A673 (cell line): ENCODE results near the gene PEPD. TPM values are rescaled to one million over a fixed set of nuclear protein-coding genes. Genes with fewer than 3 reads are reported as not detected.

Source experiments
- BruUV-seq: library from RNA; stranded (reverse); fragments of 400-500 nt; replicated peaks from 2 replicates; lab custom pipeline; 2021; lab: Mats Ljungman, UMichigan
- CTCF ChIA-PET: fragments of 300-600 bp; sonication (Branson Sonifier 250); formaldehyde crosslinking; loops from one replicate; lab custom pipeline; 2022; ENCODE audit warnings: antibody characterized with exemption; lab: Charles Lee
- POLR2A ChIA-PET: fragments of 300-600 bp; sonication (Branson Sonifier 250); formaldehyde crosslinking; loops from one replicate; lab custom pipeline; 2022; ENCODE audit warnings: antibody characterized with exemption; ENCODE audit not compliant: low non-redundant PET; lab: Charles Lee
- DNase-seq: peaks from one replicate; pipeline ENCODE4 v3.0.0-alpha.2; 2015; ENCODE audit warnings: low spot score
- H3K27ac ChIP-seq: fragments of 200-600 bp; sonication (generic); 2 replicates; pipeline ENCODE4 v1.5.1; 2016; ENCODE audit warnings: mixed run types, low read depth, mild to moderate bottlenecking, mixed read lengths, antibody characterized with exemption, low read length; ENCODE audit not compliant: poor library complexity, severe bottlenecking
- H3K27me3 ChIP-seq: fragments of 200-600 bp; sonication (generic); replicated peaks from 2 replicates; pipeline ENCODE4 v1.6.1; 2017; ENCODE audit warnings: mixed run types, low read depth, mild to moderate bottlenecking, mixed read lengths, antibody characterized with exemption, low read length; ENCODE audit not compliant: insufficient read depth, poor library complexity
- H3K36me3 ChIP-seq: fragments of 200-600 bp; sonication (generic); 2 replicates; pipeline ENCODE4 v1.6.1; 2016; ENCODE audit warnings: mixed run types, mild to moderate bottlenecking, mixed read lengths, antibody characterized with exemption, low read length; ENCODE audit not compliant: insufficient read depth, poor library complexity, severe bottlenecking
- H3K4me1 ChIP-seq: fragments of 200-600 bp; sonication (generic); 2 replicates; pipeline ENCODE4 v1.6.1; 2017; ENCODE audit warnings: mixed run types, mild to moderate bottlenecking, mixed read lengths, antibody characterized with exemption, low read length; ENCODE audit not compliant: insufficient read depth, poor library complexity, severe bottlenecking
- H3K4me3 ChIP-seq: fragments of 200-600 bp; sonication (generic); 2 replicates; pipeline ENCODE4 v1.5.1; 2016; ENCODE audit warnings: low read depth, mixed run types, mild to moderate bottlenecking, mixed read lengths, low read length; ENCODE audit not compliant: poor library complexity, severe bottlenecking
- H3K9me3 ChIP-seq: fragments of 200-600 bp; sonication (generic); 2 replicates; pipeline ENCODE4 v1.6.1; 2016; ENCODE audit warnings: mixed run types, low read depth, mild to moderate bottlenecking, mixed read lengths, antibody characterized with exemption, low read length; ENCODE audit not compliant: poor library complexity, severe bottlenecking
- CTCF ChIP-seq: fragments of 300-800, 200-600 bp; sonication (generic); conservative IDR thresholded peaks from 2 replicates; pipeline ENCODE4 v1.5.1; 2017; ENCODE audit warnings: low read depth, mild to moderate bottlenecking, antibody characterized with exemption, low read length, moderate library complexity, mixed read lengths
- EZH2 ChIP-seq: fragments of 200-600 bp; sonication (generic); IDR thresholded peaks from 2 replicates; pipeline ENCODE4 v1.6.1; 2017; ENCODE audit warnings: borderline replicate concordance, low read depth, mild to moderate bottlenecking, mixed read lengths, antibody characterized with exemption, low read length; ENCODE audit not compliant: poor library complexity, severe bottlenecking
- intact Hi-C: fragments of 100-400 bp; cut with micrococcal nuclease; formaldehyde crosslinking; loops from one replicate; pipeline ENCODE4 v1.10.0; 2022; ENCODE audit not compliant: unreplicated experiment
- total RNA-seq: library from RNA; stranded (reverse); gene quantifications from 2 replicates; pipeline ENCODE4 v1.2.3, GENCODE V29; 2021

Gene PEPD
- total RNA-seq, 1 experiment from 2014 or later, result 82.2 TPM

GRCh38 chr19:33435706-33436359 lies 85.8 kb downstream of the PEPD start:
- POLR2A ChIA-PET, result no interaction called here
- intact Hi-C loops, result no loop called here

DNA sequence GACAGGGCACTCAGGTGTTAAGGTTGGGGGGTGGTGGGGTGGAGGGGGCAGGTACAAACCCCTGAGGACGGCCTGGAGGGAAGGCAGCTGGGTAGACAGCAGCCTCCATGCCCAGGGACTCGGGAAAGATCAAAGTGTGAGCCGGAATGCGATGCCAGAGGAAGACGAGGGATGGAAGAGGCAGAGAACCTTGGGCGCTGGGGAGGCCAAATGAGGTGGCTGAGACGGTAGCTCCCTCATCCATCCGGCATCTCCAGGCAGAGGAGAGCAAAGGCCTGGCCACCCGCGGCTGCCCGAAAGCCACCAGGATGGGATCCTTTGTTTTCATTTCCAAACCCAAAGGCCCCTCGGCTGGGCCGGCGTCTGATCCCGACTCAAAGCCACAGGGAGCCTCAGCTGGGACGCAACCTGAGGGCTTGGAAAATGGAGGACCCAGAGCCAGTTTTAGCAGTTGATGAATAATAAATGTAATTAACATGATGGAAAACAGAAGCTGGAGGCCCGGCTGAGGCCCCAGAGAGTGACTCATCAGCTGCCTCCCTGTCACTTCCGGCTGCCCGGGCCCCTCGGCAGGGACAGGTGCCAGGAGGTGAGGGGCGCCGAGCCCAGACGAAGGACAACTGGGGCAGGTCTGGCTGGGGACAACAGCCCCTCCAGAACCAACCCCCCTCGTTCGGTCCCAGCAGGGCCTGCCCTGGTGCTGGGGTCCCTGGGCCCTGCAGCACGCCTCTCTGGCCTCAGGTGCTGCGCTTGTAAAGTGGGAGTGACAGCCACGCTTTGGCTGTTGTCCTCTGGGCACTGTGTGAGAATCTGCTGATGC lies 86.5 kb downstream of the PEPD start:
- intact Hi-C loops, result no loop called here
- TF ChIP-seq CTCF, result no peak
- no peak for TF ChIP-seq EZH2
- Histone ChIP-seq H3K27ac (peak overlapping the region; percentile 4), H3K4me1 (peaks cover 27% of the 10 kb centered on the region), H3K9me3 (no peaks in the 10 kb centered on the region), H3K4me3 (no peak overlapping the region), H3K36me3 (no peaks in the 10 kb centered on the region), H3K27me3 (no peaks in the 10 kb centered on the region)
- CTCF ChIA-PET, result no interaction called here
- no TSS peak for BruUV-seq
- POLR2A ChIA-PET, result no interaction called here
- peak; percentile 52 for DNase-seq

More at GRCh38 chr19:33435706-33436359, 85.8 kb downstream of the PEPD start:
- Histone ChIP-seq H3K4me1 (peaks cover 27% of the 10 kb centered on the region), H3K9me3 (no peaks in the 10 kb centered on the region), H3K4me3 (no peak overlapping the region), H3K27ac (no peak overlapping the region), H3K36me3 (no peaks in the 10 kb centered on the region), H3K27me3 (no peaks in the 10 kb centered on the region)
- BruUV-seq, result no TSS peak
- no peak for DNase-seq
- CTCF ChIA-PET, result no interaction called here
- TF ChIP-seq CTCF (no peak), EZH2 (no peak)

GRCh38 chr19:33434069-33434885 lies 87.3 kb downstream of the PEPD start:
- DNase-seq, result no peak
- peaks cover 27% of the 10 kb centered on the region for H3K4me1 ChIP-seq
- CTCF ChIA-PET, result no interaction called here
- POLR2A ChIA-PET, result no interaction called here
- no TSS peak for BruUV-seq
- no peak overlapping the region for H3K4me3 ChIP-seq
- no peak for TF ChIP-seq EZH2
- TF ChIP-seq CTCF, result no peak
- intact Hi-C loops, result no loop called here
- no peaks in the 10 kb centered on the region for H3K27me3 ChIP-seq
- peak overlapping the region; percentile 4 for H3K27ac ChIP-seq
- no peaks in the 10 kb centered on the region for H3K36me3 ChIP-seq
- no peaks in the 10 kb centered on the region for H3K9me3 ChIP-seq
